Hepatocyte (in vitro differentiated cells): ENCODE measurements around the gene ARHGEF4.

ENCODE experiments used
- EZH2 ChIP-seq: fragments of 200-600 bp; sonication (generic); IDR thresholded peaks from 2 replicates; pipeline ENCODE4 v1.6.1; 2016; ENCODE audit warnings: antibody characterized with exemption, mild to moderate bottlenecking, borderline replicate concordance
- EZH2phosphoT487 ChIP-seq: fragments of 200-600 bp; sonication (generic); IDR thresholded peaks from one replicate; pipeline ENCODE4 v1.6.1; 2018; ENCODE audit warnings: antibody characterized with exemption, mild to moderate bottlenecking, low read depth, moderate library complexity; ENCODE audit not compliant: unreplicated experiment, severe bottlenecking
- TF ChIP-seq, protein P1 (sequence below): fragments of 200-600 bp; sonication (generic); IDR thresholded peaks from 2 replicates; pipeline ENCODE4 v1.5.1; 2016; ENCODE audit warnings: antibody characterized with exemption, mild to moderate bottlenecking; ENCODE audit not compliant: poor library complexity

GRCh38 chr2:130908832-130909231 lies 72.1 kb downstream of the ARHGEF4 start:
- no peak for TF ChIP-seq EZH2
- TF ChIP-seq, protein P1, sequence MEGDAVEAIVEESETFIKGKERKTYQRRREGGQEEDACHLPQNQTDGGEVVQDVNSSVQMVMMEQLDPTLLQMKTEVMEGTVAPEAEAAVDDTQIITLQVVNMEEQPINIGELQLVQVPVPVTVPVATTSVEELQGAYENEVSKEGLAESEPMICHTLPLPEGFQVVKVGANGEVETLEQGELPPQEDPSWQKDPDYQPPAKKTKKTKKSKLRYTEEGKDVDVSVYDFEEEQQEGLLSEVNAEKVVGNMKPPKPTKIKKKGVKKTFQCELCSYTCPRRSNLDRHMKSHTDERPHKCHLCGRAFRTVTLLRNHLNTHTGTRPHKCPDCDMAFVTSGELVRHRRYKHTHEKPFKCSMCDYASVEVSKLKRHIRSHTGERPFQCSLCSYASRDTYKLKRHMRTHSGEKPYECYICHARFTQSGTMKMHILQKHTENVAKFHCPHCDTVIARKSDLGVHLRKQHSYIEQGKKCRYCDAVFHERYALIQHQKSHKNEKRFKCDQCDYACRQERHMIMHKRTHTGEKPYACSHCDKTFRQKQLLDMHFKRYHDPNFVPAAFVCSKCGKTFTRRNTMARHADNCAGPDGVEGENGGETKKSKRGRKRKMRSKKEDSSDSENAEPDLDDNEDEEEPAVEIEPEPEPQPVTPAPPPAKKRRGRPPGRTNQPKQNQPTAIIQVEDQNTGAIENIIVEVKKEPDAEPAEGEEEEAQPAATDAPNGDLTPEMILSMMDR, result no peak
- no peak for TF ChIP-seq EZH2phosphoT487
